GM18517 (cell line): Measurements from ENCODE around the gene TNFRSF6B.
"Not testable (repeated sequence)": the region's sequence is repeated elsewhere in the genome, so short reads cannot be mapped to it uniquely, and the experiment has no call there.

Experiments used
- ATAC-seq: cut with Tn5 transposase; IDR thresholded peaks from one replicate; pipeline ENCODE4 v1.9.1; 2021; ENCODE audit warnings: mild to moderate bottlenecking, moderate library complexity; ENCODE audit not compliant: unreplicated experiment

The TNFRSF6B gene

GRCh38 chr20:63706852-63707557 is 10.6 kb downstream of the TNFRSF6B start:
- peak; percentile 22 for ATAC-seq

DNA sequence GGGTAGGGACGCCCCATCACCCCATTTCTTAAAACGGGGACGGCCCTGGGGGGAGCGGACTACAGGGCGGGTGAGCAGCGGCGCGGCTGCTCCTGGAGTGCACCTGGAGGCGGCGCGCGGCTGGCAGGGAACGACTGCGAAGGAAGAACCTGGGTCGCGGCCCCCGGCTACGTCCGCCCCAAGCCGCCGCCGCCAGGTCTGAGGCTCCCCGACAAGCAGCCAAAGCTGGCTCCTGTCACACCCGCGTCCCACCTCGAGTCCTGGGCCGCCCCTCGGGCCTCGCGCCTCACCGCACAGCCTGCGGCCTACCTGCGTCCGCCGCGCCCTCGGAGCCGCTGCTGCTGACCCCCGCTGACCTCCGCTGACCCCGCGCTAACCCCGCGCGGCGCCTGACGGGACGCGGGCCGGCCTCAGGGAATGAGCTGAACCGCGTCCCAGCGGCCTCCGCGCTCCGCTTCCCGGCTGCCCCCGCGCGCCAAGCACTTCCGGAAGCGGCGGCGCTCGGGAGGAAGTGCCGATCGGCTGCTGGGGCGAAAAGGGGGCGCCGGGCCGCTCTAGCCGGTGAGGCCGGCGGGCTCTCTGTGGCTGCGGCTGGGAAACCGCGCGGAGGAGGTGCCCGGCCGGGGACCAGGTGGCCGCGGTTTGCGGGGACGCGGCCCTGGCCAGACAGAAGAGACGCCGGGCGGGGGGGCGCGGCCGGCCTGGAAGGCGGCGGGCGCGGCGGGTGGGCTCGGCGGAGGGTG is 11.3 kb downstream of the TNFRSF6B start, which contains the start of the genes ARFRP1 and ZGPAT:
Gene ARFRP1 (minus strand): TSS at position 419 of the 743 bp plus-strand sequence. CDS start 885 bp downstream, outside the sequence.
Gene ZGPAT (plus strand): TSS at position 482 of the 743 bp plus-strand sequence. CDS start 542 bp downstream, outside the sequence.
- peak; percentile 64 for ATAC-seq

DNA sequence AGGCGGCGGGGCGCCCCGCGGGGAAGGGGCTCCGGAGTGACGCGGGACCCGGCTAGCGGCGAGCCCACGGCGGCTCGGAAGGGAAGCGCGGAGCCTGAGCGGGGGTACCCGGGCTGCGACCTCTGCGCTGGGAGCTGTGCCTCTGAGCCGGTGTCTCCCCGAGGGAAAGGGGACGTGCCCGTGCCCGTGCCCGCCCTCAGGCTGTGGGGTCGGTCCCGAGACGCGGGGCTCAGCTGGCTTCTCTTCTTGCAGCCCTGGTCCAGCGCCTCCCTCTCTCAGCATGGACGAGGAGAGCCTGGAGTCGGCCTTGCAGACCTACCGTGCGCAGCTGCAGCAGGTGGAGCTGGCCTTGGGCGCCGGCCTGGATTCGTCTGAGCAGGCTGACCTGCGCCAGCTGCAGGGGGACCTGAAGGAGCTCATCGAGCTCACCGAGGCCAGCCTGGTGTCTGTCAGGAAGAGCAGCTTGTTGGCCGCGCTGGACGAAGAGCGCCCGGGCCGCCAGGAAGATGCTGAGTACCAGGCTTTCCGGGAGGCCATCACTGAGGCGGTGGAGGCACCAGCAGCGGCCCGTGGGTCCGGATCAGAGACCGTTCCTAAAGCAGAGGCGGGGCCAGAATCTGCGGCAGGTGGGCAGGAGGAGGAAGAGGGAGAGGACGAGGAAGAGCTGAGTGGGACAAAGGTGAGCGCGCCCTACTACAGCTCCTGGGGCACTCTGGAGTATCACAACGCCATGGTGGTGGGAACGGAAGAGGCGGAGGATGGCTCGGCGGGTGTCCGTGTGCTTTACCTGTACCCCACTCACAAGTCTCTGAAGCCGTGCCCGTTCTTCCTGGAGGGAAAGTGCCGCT is 12.1 kb downstream of the TNFRSF6B start:
- peak; percentile 24 for ATAC-seq

- ATAC-seq, result no peak
Measured at GRCh38 chr20:63709149-63709527, 12.7 kb downstream of the TNFRSF6B start.

DNA sequence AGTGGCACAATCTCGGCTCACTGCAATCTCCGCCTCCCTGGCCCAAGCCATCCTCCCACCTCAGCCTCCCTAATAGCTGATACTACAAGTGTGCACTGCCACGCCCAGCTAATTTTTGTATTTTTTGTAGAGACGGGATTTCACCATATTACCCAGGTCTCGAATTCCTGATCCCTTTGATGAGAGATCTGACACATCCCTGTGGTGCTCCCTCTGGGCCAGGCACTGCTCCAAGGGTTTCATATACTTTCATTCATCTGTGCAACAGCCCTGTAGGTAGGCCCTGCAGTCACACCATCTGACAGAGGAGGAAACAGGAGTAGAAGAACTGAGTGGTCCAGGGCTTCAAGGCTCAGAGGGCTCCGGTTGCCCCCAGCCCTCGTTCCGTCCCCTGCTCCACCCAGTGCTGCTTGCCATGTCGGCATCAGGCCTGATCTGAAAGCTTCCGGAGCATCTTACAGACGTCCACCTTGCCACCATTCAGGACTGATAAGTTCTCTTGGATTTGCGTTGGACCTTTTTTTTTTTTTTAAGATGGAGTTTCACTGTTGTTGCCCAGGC is 14.7 kb downstream of the TNFRSF6B start:
- no peak for ATAC-seq

- no peak for ATAC-seq
Measured at GRCh38 chr20:63712191-63712590, 15.7 kb downstream of the TNFRSF6B start.

DNA sequence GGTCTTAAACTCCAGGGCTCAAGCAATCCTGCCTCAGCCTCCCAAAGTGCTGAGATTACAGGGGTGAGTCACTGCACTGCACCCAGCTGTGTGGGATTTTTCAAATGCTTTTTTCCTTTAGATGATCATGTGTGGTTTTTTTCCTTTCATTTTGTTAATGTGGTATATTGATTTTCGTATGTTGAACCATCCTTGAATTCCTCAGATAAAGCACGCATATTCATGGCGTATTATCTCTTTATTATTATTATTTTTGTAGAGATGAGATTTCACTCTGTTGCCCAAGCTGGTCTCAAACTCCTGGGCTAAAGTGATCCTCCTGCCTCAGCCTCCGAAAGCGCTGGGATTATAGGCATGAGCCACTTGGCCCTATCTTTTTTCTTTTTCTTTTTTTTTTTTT is 18.4 kb downstream of the TNFRSF6B start:
- no peak for ATAC-seq

- ATAC-seq, result no peak
Measured at GRCh38 chr20:63718996-63719395, 22.5 kb downstream of the TNFRSF6B start.

GRCh38 chr20:63722967-63723622 is 26.6 kb downstream of the TNFRSF6B start:
- ATAC-seq, result not testable (repeated sequence)

DNA sequence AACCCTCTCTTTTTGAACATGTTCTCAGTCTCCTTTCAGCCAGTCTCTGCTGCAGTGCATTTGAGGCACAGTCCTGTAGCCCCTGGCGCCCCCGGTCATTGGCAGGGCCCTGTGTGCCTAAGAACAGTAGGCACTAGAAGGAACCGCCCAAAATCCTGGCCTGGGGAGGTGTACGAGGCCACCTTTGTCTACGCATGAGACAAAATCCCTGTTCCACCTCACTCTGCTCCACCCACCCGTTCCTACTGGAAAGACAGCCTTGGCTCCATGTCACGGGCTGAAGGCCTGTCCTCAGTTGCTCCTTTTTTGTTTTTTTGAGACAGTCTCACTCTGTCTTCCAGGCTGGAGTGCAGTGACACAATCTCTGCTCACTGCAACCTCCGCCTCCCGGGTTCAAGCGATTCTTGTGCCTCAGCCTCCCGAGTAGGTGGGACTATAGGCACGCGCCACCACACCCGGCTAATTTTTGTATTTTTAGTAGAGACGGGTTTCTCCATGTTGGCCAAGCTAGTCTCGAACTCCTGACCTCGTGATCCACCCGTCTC is 33.8 kb downstream of the TNFRSF6B start:
- not testable (repeated sequence) for ATAC-seq

DNA sequence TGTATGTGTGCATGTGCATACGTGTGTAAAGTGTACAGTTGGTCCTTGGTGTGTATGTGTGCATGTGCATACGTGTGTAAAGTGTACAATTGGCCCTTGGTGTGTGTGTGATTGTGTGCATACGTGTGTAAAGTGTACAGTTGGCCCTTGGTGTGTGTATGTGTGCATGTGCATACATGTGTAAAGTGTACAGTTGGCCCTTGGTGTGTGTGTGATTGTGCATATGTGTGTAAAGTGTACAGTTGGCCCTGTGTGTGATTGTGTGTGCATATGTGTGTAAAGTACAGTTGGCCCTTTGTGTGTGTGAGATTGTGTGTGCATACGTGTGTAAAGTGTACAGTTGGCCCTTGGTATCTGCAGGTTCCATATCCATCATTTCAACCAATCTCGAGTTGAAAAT is 35.0 kb downstream of the TNFRSF6B start:
- no peak for ATAC-seq

DNA sequence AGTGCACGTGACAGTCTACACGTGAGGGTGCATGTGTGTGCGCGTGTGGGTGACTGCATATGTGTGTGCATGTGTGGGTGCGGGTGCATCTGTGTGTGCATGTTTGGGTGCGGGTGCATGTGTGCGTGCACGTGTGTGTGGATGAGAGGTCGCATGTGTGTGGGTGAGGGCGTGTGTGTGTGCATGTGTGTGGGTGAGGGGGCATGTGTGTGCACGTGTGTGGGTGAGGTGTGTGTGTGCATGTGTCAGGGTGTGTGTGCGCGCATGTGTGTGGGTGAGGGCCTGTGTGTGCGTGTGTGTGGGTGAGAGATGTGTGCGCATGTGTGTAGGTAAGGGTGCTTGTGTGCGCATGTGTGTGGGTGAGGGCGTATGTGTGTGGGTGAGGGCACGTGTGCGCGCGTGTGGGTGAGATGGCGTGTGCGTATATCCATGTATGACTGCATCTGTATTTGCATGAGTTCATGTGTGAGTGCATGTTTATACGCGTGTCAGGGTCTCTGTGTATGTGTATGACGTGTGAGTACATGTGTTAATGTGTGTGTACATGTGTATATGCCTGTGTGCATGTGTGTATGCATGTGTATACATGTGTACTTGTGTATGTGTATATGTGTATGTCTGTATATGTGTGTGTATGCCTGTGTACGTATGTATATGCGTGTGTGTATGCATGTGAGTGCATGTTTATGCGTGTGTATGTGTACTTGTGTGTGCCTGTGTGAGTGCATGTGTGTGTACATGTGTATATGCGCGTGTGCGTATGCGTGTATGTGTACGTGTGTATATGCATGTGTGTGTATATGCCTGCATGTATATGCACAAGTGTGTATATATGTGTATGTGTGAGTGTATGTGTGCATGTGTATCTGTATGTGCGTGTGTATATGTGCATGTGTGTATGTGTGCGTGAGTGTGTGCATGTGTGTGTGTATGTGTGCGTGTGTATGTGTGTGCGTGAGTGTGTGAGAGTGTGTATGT is 36.0 kb downstream of the TNFRSF6B start:
- ATAC-seq, result no peak

DNA sequence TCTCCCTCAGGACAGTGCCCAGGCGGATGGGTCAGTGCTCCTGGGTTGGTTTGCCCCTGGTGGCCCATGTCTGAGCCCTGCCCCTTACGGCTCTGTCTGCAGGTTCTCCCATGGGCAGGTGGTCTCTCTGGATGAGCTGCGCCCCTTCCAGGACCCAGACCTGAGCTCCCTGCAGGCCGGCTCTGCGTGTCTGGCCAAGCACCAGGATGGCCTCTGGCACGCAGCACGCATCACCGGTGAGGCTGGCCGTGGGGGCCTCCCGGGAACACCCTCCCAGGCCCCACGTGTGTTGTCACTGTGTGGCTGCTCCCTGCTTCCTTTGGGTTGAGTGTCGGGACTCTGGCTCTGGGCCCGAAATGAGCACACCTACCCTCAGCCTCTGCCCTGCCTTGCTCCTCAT is 36.7 kb downstream of the TNFRSF6B start:
- ATAC-seq, result no peak

DNA sequence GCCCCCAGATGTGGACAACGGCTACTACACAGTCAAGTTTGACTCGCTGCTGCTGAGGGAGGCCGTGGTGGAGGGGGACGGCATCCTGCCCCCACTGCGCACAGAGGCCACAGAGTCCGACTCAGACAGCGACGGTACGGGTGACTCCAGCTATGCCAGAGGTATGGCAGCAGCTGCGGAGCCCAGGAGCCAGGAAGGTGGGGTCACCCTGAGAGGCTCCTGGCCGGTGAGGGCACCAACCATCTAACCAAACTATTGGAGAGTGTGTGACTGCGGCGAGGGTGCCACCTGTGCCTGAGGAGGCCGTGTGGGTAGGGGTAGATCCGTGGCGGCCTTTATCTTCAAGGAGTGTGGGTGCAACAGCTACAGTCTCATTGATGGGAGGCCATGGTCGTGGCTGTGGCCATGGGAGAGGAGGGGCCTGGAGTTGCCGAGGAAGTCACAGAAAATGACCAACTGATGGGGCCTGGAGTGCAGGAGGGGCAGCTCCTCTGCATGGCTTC is 37.2 kb downstream of the TNFRSF6B start:
- ATAC-seq, result no peak

DNA sequence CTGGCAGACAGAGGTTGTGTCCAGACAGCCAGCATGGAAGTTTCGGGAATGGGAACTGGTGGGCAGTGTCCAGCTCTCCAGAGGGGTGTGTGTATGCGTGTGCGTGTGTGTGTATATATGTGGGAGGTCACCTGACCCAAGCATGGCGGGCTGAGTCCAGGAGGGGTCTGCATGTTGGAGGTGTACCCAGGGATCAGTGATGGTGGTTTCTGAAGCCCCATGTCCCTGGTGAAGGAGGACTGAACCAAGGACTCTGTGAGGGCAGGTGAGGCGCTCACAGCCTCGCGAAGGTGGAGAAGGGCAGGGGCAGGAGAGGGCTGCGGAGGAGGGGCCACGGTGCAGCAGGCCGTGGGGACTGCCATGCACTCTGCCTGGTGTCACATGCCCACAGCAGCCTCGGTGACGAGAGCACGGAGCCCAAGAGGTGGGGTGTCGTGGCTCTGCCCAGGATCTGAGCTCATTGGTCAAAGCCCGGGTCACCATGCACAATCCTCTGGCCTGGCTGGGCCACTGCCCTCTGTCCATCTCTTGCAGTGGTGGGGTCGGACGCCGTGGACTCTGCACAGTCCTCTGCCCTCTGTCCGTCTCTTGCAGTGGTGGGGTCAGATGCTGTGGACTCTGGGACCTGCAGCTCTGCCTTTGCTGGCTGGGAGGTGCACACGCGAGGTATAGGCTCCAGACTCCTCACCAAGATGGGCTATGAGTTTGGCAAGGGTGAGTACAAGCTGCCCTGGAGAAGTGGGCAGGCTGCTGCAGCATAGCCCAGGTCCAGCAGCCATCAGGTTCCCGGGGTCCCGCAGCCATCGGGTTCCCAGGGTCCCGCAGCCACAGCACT is 37.9 kb downstream of the TNFRSF6B start:
- ATAC-seq, result no peak

GRCh38 chr20:63734946-63735858 is 38.8 kb downstream of the TNFRSF6B start:
- no peak for ATAC-seq
